NCI-H524 treated with DMSO at 0.1 percent for 48 hours (cell line): ENCODE data around the gene IL1RAPL1.
"Not testable (repeated sequence)": the region's sequence is repeated elsewhere in the genome, so short reads cannot be mapped to it uniquely, and the experiment has no call there.

ENCODE experiments used
- DNase-seq: peaks from one replicate; lab custom pipeline; 2025; lab: John Stamatoyannopoulos, UW

The IL1RAPL1 gene

GRCh38 chrX:29122817-29123216 lies 535.6 kb downstream of the IL1RAPL1 start:
- not testable (repeated sequence) for DNase-seq

GRCh38 chrX:29130905-29131304 lies 543.7 kb downstream of the IL1RAPL1 start:
- DNase-seq = no peak

- DNase-seq = no peak
Measured at GRCh38 chrX:29136904-29137303, 549.7 kb downstream of the IL1RAPL1 start.

GRCh38 chrX:29138003-29138402 lies 550.8 kb downstream of the IL1RAPL1 start:
- DNase-seq = no peak

- DNase-seq = no peak
Measured at GRCh38 chrX:29143356-29143755, 556.1 kb downstream of the IL1RAPL1 start.

GRCh38 chrX:29143756-29144155 lies 556.5 kb downstream of the IL1RAPL1 start:
- no peak for DNase-seq

GRCh38 chrX:29145316-29145715 lies 558.1 kb downstream of the IL1RAPL1 start:
- no peak for DNase-seq

GRCh38 chrX:29148511-29148910 lies 561.3 kb downstream of the IL1RAPL1 start:
- DNase-seq = no peak

GRCh38 chrX:29155286-29155685 lies 568.0 kb downstream of the IL1RAPL1 start:
- no peak for DNase-seq

GRCh38 chrX:29172880-29173279 lies 585.6 kb downstream of the IL1RAPL1 start:
- DNase-seq = no peak

GRCh38 chrX:29187264-29187663 lies 600.0 kb downstream of the IL1RAPL1 start:
- DNase-seq = no peak

- DNase-seq = no peak
Measured at GRCh38 chrX:29196501-29196900, 609.3 kb downstream of the IL1RAPL1 start.

- no peak for DNase-seq
Measured at GRCh38 chrX:29215251-29215650, 628.0 kb downstream of the IL1RAPL1 start.

- no peak for DNase-seq
Measured at GRCh38 chrX:29225670-29226069, 638.4 kb downstream of the IL1RAPL1 start.

- no peak for DNase-seq
Measured at GRCh38 chrX:29229802-29230201, 642.6 kb downstream of the IL1RAPL1 start.

GRCh38 chrX:29231800-29232199 lies 644.6 kb downstream of the IL1RAPL1 start:
- DNase-seq = no peak

GRCh38 chrX:29233592-29234183 lies 646.4 kb downstream of the IL1RAPL1 start:
- no peak for DNase-seq

- DNase-seq = no peak
Measured at GRCh38 chrX:29237972-29238371, 650.7 kb downstream of the IL1RAPL1 start.

GRCh38 chrX:29241809-29242208 lies 654.6 kb downstream of the IL1RAPL1 start:
- no peak for DNase-seq

- DNase-seq = no peak
Measured at GRCh38 chrX:29242856-29243255, 655.6 kb downstream of the IL1RAPL1 start.

- no peak for DNase-seq
Measured at GRCh38 chrX:29243942-29244341, 656.7 kb downstream of the IL1RAPL1 start.

- no peak for DNase-seq
Measured at GRCh38 chrX:29254515-29254914, 667.3 kb downstream of the IL1RAPL1 start.

- peak; percentile 35 for DNase-seq
Measured at GRCh38 chrX:29257521-29257920, 670.3 kb downstream of the IL1RAPL1 start.

- DNase-seq = no peak
Measured at GRCh38 chrX:29269390-29269789, 682.1 kb downstream of the IL1RAPL1 start.

- no peak for DNase-seq
Measured at GRCh38 chrX:29274517-29274916, 687.3 kb downstream of the IL1RAPL1 start.
